Smooth muscle cell (in vitro differentiated cells): ENCODE measurements around the gene STMP1. TPM values are rescaled to one million over a fixed set of nuclear protein-coding genes. Genes with fewer than 3 reads are reported as not detected.

Experiments used
- DNase-seq: peaks from one replicate; lab custom pipeline; 2025; ENCODE audit not compliant: unreplicated experiment; lab: John Stamatoyannopoulos, UW
- H2AFZ ChIP-seq: fragments of 200-600 bp; sonication (generic); 2 replicates; pipeline ENCODE4 v1.6.0; 2016; ENCODE audit warnings: antibody characterized with exemption, low read depth, mild to moderate bottlenecking
- H3F3A ChIP-seq: fragments of 200-600 bp; sonication (generic); 2 replicates; pipeline ENCODE4 v1.6.0; 2017; ENCODE audit warnings: antibody characterized with exemption, low read depth
- H3K27ac ChIP-seq: fragments of 200-600 bp; sonication (generic); 2 replicates; pipeline ENCODE4 v1.5.1; 2016; ENCODE audit warnings: low read depth, mild to moderate bottlenecking
- H3K27me3 ChIP-seq: fragments of 200-600 bp; sonication (generic); 2 replicates; pipeline ENCODE4 v1.6.1; 2016; ENCODE audit warnings: low read depth, mild to moderate bottlenecking
- H3K36me3 ChIP-seq: fragments of 200-600 bp; sonication (generic); 2 replicates; pipeline ENCODE4 v1.5.1; 2016; ENCODE audit warnings: low read depth
- H3K4me1 ChIP-seq: fragments of 200-600 bp; sonication (generic); 2 replicates; pipeline ENCODE4 v1.5.1; 2016; ENCODE audit warnings: low read depth
- H3K4me2 ChIP-seq: fragments of 200-600 bp; sonication (generic); 2 replicates; pipeline ENCODE4 v1.6.0; 2016; ENCODE audit warnings: mild to moderate bottlenecking
- H3K4me3 ChIP-seq: fragments of 200-600 bp; sonication (generic); 2 replicates; pipeline ENCODE4 v1.5.1; 2016; ENCODE audit warnings: mild to moderate bottlenecking
- H3K79me2 ChIP-seq: fragments of 200-600 bp; sonication (generic); 2 replicates; pipeline ENCODE4 v1.6.0; 2016; ENCODE audit warnings: low read depth, mild to moderate bottlenecking
- H3K9ac ChIP-seq: fragments of 200-600 bp; sonication (generic); 2 replicates; pipeline ENCODE4 v1.6.0; 2016; ENCODE audit warnings: low read depth
- H3K9me3 ChIP-seq: fragments of 200-600 bp; sonication (generic); replicated peaks from 2 replicates; pipeline ENCODE4 v1.5.1; 2016; ENCODE audit warnings: low read depth
- H4K20me1 ChIP-seq: fragments of 200-600 bp; sonication (generic); 2 replicates; pipeline ENCODE4 v1.6.0; 2016; ENCODE audit warnings: low read depth
- WGBS: methylation state at CpG from one replicate; pipeline ENCODE4 v1.1.7; 2016; ENCODE audit warnings: low lambda C conversion rate; 5-methylcytosine and 5-hydroxymethylcytosine counted together
- polyA plus RNA-seq: library from polyadenylated mRNA; unstranded; fragments of >200 nt; fragmentation: Nextera tagmentation; extraction: Ambion mirVana; gene quantifications from 2 replicates; pipeline ENCODE4 v1.2.1, GENCODE V29; 2016
- total RNA-seq: library from RNA; depleted of rRNA; stranded (reverse); fragments of >200 nt; gene quantifications from 2 replicates; pipeline ENCODE4 v1.2.3, GENCODE V29; 2014
- TF ChIP-seq, protein P1 (sequence below): fragments of 200-600 bp; sonication (generic); IDR thresholded peaks from 2 replicates; pipeline ENCODE4 v1.5.1; 2017; ENCODE audit warnings: borderline replicate concordance, mild to moderate bottlenecking, antibody characterized with exemption; ENCODE audit not compliant: insufficient read depth, poor library complexity, severe bottlenecking

Gene STMP1
- total and polyA plus RNA-seq, 2 experiments from 2014 or later: 26.6 to 72.1 TPM

DNA sequence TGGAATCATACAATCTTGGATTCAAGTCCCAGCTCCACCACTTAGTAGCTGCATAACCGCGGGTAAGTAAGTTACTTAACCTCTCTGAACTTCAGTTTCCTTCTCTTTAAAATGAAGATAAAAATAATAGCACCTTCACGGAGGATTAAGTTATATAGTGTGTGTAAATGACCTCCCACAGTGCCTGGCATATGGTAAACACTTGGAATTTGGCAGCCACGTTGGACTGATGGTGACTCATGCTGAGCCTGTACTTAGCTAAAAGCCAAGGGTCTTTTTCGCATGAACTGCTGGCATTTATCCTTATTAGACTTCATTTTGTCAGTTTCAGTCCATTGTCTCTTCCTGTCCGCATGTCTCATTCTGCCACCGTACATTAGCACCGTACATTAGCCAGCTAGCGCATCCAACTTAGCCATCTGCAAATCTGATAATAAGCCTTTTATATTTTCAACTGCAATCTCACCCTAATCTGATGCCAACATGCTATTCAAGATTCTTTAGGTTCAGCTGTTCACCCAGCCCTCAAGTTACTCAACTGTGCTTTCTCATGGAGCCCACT is 54.4 kb downstream of the STMP1 start:
- Histone ChIP-seq H3K9ac (no peak overlapping the region), H3K27me3 (no peaks in the 10 kb centered on the region), H3K9me3 (no peaks in the 10 kb centered on the region), H3F3A (peaks cover 6% of the 10 kb centered on the region), H3K4me2 (no peak overlapping the region), H3K79me2 (no peaks in the 10 kb centered on the region), H2AFZ (no peak overlapping the region), H4K20me1 (no peaks in the 10 kb centered on the region), H3K4me3 (no peak overlapping the region), H3K4me1 (peaks cover 12% of the 10 kb centered on the region), H3K27ac (no peak overlapping the region), H3K36me3 (no peaks in the 10 kb centered on the region)
- 42% methylated on average over 9 of the region's 9 CpGs for WGBS
- no peak for DNase-seq
- TF ChIP-seq, protein P1, sequence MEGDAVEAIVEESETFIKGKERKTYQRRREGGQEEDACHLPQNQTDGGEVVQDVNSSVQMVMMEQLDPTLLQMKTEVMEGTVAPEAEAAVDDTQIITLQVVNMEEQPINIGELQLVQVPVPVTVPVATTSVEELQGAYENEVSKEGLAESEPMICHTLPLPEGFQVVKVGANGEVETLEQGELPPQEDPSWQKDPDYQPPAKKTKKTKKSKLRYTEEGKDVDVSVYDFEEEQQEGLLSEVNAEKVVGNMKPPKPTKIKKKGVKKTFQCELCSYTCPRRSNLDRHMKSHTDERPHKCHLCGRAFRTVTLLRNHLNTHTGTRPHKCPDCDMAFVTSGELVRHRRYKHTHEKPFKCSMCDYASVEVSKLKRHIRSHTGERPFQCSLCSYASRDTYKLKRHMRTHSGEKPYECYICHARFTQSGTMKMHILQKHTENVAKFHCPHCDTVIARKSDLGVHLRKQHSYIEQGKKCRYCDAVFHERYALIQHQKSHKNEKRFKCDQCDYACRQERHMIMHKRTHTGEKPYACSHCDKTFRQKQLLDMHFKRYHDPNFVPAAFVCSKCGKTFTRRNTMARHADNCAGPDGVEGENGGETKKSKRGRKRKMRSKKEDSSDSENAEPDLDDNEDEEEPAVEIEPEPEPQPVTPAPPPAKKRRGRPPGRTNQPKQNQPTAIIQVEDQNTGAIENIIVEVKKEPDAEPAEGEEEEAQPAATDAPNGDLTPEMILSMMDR: no peak

DNA sequence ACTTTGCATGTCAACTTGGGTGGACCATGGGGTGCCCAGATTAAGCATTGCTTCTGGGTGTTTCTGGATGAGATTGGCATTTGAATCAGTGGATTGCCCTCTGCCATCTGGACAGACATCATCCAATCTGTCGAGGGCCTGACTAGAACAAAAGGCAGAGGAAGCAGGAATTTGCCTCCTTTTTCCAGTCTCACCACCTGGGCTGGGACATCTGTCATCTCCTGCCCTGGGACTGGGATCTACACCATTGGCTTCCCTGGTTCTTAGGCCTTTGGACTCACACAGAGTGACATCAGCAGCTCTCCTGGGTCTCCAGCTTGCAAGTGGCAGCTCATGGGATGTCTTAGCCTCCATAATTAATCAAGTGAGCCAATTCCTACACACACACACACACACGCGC is 55.4 kb downstream of the STMP1 start:
- Histone ChIP-seq H3K27ac (no peak overlapping the region), H3K4me1 (peaks cover 12% of the 10 kb centered on the region), H4K20me1 (no peaks in the 10 kb centered on the region), H3K9me3 (no peaks in the 10 kb centered on the region), H3K36me3 (no peaks in the 10 kb centered on the region), H3K4me2 (no peak overlapping the region), H2AFZ (no peak overlapping the region), H3K4me3 (no peak overlapping the region), H3K79me2 (no peaks in the 10 kb centered on the region), H3K9ac (no peak overlapping the region), H3F3A (peaks cover 6% of the 10 kb centered on the region), H3K27me3 (no peaks in the 10 kb centered on the region)
- no peak for DNase-seq
- TF ChIP-seq, protein P1: no peak
- WGBS: 98% methylated on average over 3 of the region's 3 CpGs

DNA sequence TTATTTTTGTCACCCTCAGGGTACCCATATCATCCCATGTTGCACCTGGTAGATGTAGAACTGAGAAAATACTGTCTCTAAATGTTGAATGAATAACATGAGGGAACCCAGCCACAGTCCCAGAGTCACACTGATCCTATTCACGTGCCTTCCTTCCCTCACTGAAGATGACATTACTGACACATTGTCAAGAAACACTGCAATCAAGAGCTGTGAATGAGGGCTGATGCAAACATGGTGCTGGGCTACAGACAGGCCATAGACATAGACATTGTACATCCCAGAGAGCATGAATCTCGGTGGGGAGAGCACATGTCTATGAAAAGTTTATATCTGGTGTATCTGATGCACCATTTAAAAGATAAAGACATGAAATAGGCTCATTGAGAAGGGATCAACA is 55.9 kb downstream of the STMP1 start:
- H3K36me3 ChIP-seq: no peaks in the 10 kb centered on the region
- peaks cover 12% of the 10 kb centered on the region for H3K4me1 ChIP-seq
- H3K4me2 ChIP-seq: no peak overlapping the region
- no peak for DNase-seq
- no peak overlapping the region for H3K4me3 ChIP-seq
- no peaks in the 10 kb centered on the region for H3K79me2 ChIP-seq
- peaks cover 6% of the 10 kb centered on the region for H3F3A ChIP-seq
- H2AFZ ChIP-seq: no peak overlapping the region
- no peaks in the 10 kb centered on the region for H4K20me1 ChIP-seq
- no peak overlapping the region for H3K27ac ChIP-seq
- no peaks in the 10 kb centered on the region for H3K27me3 ChIP-seq
- TF ChIP-seq, protein P1: no peak
- 93% methylated on average over 2 of the region's 2 CpGs for WGBS
- H3K9me3 ChIP-seq: no peaks in the 10 kb centered on the region
- no peak overlapping the region for H3K9ac ChIP-seq

DNA sequence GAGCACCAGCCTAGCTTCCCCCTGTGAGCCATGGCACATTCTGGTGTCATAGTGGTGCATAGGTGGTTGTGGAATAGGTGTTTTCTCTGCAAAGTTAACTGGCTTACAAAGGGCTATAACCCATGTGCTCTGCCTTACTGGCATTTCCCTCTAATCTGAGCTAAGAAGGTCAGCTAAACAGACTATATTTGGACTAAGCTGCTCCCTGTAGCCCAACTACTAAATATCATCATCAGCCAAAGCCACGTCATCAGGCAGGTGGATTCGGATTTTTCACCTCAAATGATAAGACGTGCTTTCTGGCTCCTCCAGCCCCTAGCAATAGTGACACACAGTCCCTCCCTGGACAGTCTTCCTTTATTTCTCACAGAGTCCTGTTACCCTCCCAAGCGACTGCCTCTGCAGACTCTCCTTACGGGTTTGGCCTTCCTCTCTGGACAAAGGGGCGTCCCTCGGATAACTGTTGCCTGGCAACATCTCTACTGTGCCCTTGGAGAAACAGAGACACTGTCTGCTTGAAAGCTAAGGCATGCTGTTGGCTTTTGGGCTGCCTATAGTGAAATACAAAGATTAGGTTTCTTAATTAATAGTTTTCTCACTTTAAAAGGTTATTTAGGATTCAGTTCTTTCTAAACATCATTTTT is 56.6 kb downstream of the STMP1 start:
- Histone ChIP-seq H3K4me3 (no peak overlapping the region), H3K4me2 (no peak overlapping the region), H3K27ac (no peak overlapping the region), H3K79me2 (no peaks in the 10 kb centered on the region), H3K27me3 (no peaks in the 10 kb centered on the region), H4K20me1 (no peaks in the 10 kb centered on the region), H3K9ac (no peak overlapping the region), H3F3A (peaks cover 6% of the 10 kb centered on the region), H2AFZ (no peak overlapping the region), H3K36me3 (no peaks in the 10 kb centered on the region), H3K4me1 (peaks cover 12% of the 10 kb centered on the region), H3K9me3 (no peaks in the 10 kb centered on the region)
- WGBS: 75% methylated on average over 7 of the region's 7 CpGs
- TF ChIP-seq, protein P1: no peak
- DNase-seq: no peak
